ENCODE results near the gene R3HDM1. TPM values are rescaled to one million over a fixed set of nuclear protein-coding genes. Genes with fewer than 3 reads are reported as not detected.

The R3HDM1 gene
- polyA plus RNA-seq, 1 experiment = 39.9 TPM

DNA sequence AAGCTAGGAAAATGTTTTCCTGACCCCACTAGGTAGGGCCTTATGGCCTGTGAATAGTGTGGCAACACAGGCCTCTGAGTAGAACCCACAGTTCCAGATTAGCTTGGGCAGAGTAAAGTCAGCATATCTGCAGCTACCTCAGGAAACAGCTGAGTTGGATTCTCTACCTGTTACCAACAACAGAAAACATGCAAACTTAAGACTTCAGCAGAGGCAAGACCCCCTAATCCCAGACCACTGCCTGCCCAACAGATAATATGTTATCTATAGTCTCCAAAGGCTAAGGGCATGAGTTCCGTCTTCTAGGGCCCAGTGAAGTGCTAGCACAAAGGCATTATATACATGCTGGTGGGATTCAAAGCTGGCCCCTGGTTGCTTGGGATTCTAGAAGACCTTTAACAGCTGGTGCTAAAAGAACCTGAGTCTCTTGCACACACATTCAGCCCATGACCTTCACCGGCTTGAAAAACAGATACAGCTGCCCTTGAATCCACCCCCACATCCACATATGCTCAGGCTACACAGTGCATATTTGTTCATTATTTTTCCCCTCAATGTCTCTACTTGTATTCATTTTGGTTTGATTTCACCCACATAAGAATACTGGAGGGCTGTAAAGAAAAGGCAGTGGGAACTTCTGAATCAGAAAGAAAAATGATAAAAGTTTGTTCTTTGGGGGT lies 196.9 kb downstream of the R3HDM1 start:
- no peaks in the 10 kb centered on the region; the same call in 1 of the 2 replicates for H3K36me3 ChIP-seq (ENCODE audit: control insufficient read depth, insufficient read depth, low read length)
- ChIA-PET CTCF (interaction anchor here (0.5 to 1.4 kb wide), 3 partner anchors 19 to 490 kb away, joined by 3 to 4 read pairs (median 3); no protein-coding TSS in a partner anchor), POLR2A (no interaction called here)
- no peak for DNase-seq (ENCODE audit: low read depth)
- no peaks in the 10 kb centered on the region for H3K27me3 ChIP-seq (ENCODE audit: control insufficient read depth, insufficient read depth, low read length)
- no peak for TF ChIP-seq CTCF (IDR thresholded peaks at IDR 0.05; ENCODE audit: insufficient read depth, low read depth, low read length)
- H3K4me3 ChIP-seq (ENCODE audit: low read depth, low read length) = no peak overlapping the region

DNA sequence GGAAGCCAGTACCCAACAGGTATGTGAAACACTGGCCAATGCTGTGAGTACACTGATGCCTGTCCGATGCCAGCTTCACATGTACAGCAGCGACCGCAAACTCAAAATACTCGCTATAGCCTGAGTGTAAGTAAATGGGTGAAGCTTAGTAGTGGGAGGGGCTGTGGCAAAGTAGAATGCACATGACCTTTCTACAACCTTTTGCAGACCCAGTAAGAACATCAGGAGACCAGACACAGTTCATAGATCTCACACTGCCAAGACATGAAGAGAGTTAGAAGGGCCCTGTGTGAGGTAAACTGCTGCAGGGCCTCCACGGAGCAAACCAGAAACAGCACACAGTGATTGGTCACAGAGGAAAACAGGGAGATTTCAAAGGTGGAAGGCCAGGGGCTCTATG lies 201.3 kb downstream of the R3HDM1 start:
- no peaks in the 10 kb centered on the region for H3K36me3 ChIP-seq (ENCODE audit: control insufficient read depth, insufficient read depth, low read length)
- H3K4me3 ChIP-seq (ENCODE audit: low read depth, low read length) = no peak overlapping the region
- CTCF ChIA-PET = interaction anchor here (0.8 to 1.1 kb wide), 2 partner anchors 9 to 728 kb away, joined by 3 read pairs; partner anchors contain the start of gene UBXN4
- POLR2A ChIA-PET = no interaction called here
- DNase-seq (ENCODE audit: low read depth) = no peak
- H3K27me3 ChIP-seq (ENCODE audit: control insufficient read depth, insufficient read depth, low read length) = no peaks in the 10 kb centered on the region
- no peak for TF ChIP-seq CTCF (IDR thresholded peaks at IDR 0.05; ENCODE audit: insufficient read depth, low read depth, low read length)

DNA sequence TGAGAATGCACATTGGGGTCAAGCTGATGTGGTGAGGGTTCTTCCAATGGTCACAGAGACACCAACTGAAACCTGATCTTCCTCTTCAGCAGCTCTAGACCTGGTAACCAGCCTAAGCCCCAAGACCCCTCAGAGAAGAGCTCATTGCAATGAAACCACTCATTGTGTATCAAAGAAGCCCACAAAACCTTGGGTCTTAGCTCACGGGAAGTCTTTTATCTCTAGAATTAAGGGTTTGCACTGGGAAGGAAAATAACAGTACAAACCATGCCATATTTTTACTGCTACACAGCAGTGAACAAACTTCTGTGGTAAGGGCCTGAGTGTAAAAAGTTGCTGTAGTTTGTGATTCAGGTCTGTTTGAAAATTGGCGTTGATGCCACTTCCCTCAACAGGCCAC lies 201.8 kb downstream of the R3HDM1 start:
- CTCF ChIA-PET = interaction anchor here (1.1 kb wide), 1 partner anchor 729 kb away, joined by 3 read pairs; no protein-coding TSS in a partner anchor
- POLR2A ChIA-PET = no interaction called here
- no peak for TF ChIP-seq CTCF (IDR thresholded peaks at IDR 0.05; ENCODE audit: insufficient read depth, low read depth, low read length)
- H3K27me3 ChIP-seq (ENCODE audit: control insufficient read depth, insufficient read depth, low read length) = no peaks in the 10 kb centered on the region
- no peaks in the 10 kb centered on the region for H3K36me3 ChIP-seq (ENCODE audit: control insufficient read depth, insufficient read depth, low read length)
- H3K4me3 ChIP-seq (ENCODE audit: low read depth, low read length) = no peak overlapping the region
- no peak for DNase-seq (ENCODE audit: low read depth)

DNA sequence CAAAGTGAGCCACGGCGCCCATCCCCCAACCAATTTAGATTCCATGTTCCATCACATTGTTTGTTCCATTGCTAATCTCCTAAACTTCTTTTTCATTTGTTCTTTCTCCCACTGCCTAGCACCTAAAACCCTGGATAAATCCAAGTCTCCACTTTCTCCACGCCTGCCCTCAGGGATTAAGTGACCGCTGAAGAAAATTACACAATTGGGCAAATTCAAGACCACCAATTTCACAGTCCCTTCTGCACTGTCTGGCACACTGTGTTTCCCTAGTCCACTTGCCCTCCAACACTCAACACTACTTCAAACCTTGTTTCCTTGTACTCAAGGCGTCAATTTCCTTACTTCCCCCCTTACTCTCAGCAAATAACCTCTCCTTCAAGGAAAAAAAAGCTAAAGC lies 205.3 kb downstream of the R3HDM1 start:
- ChIA-PET CTCF (interaction anchor here (0.9 kb wide), 1 partner anchor 26 kb away, joined by 4 read pairs; no protein-coding TSS in a partner anchor), POLR2A (no interaction called here)
- Histone ChIP-seq H3K36me3 (ENCODE audit: control insufficient read depth, insufficient read depth, low read length) (no peaks in the 10 kb centered on the region), H3K27me3 (ENCODE audit: control insufficient read depth, insufficient read depth, low read length) (no peaks in the 10 kb centered on the region), H3K4me3 (ENCODE audit: low read depth, low read length) (no peak overlapping the region)
- no peak for TF ChIP-seq CTCF (IDR thresholded peaks at IDR 0.05; ENCODE audit: insufficient read depth, low read depth, low read length)
- DNase-seq (ENCODE audit: low read depth) = no peak

DNA sequence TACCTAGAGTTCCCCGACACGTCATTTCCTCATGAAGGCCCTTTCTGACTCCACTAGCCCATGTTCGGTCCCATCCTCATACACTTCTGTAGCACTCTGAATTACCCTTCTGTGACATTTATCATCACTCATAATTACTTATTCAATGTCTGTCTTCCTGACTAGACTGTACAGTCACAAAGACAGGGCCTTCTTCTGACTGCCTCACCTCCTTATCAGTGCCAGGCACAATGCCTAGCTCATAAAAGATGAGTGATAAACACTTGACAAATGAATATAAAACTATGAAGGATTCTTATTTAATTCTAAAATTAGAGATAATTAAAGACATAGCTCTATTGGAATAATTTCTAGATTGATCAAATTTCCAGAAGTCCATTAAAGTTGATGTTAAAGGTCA lies 208.9 kb downstream of the R3HDM1 start:
- no peak for DNase-seq (ENCODE audit: low read depth)
- no peaks in the 10 kb centered on the region for H3K36me3 ChIP-seq (ENCODE audit: control insufficient read depth, insufficient read depth, low read length)
- no peak for TF ChIP-seq CTCF (IDR thresholded peaks at IDR 0.05; ENCODE audit: insufficient read depth, low read depth, low read length)
- POLR2A ChIA-PET = no interaction called here
- H3K4me3 ChIP-seq (ENCODE audit: low read depth, low read length) = no peak overlapping the region
- CTCF ChIA-PET = interaction anchor here (0.7 to 1.7 kb wide), 3 partner anchors 11 to 29 kb away, joined by 3 to 4 read pairs (median 3); no protein-coding TSS in a partner anchor
- H3K27me3 ChIP-seq (ENCODE audit: control insufficient read depth, insufficient read depth, low read length) = no peaks in the 10 kb centered on the region
